Vagina (tissue), 2 donors: ENCODE measurements around the gene SETBP1.

Experiments used
- CTCF ChIP-seq, 3 experiments: fragments of 450-650 bp in 2 of 3; fragments of 200-600 bp in 1 of 3; sonication (generic) in 1 of 3; IDR thresholded peaks; one replicate each; pipeline ENCODE4 v1.5.1; 2017 to 2019; ENCODE audit warnings: antibody characterized with exemption in 3 of 3, mild to moderate bottlenecking in 2 of 3, moderate library complexity in 2 of 3
- POLR2A ChIP-seq, 2 donors: fragments of 450-650 bp; IDR thresholded peaks; one replicate each; pipeline ENCODE4 v1.6.1; 2017; ENCODE audit warnings: antibody characterized with exemption in 2 of 2, mild to moderate bottlenecking in 2 of 2, moderate library complexity in 2 of 2
- POLR2AphosphoS5 ChIP-seq, 2 donors: sonication (generic); formaldehyde crosslinking; IDR thresholded peaks; one replicate each; pipeline ENCODE4 v1.9.0; 2017; ENCODE audit warnings: antibody characterized with exemption in 2 of 2, mild to moderate bottlenecking in 2 of 2, low read depth in 1 of 2; ENCODE audit not compliant: insufficient read depth in 1 of 2

GRCh38 chr18:44741511-44741910, 60.8 kb downstream of the SETBP1 start:
- TF ChIP-seq CTCF (IDR thresholded peaks at IDR 0.05) (no peak), POLR2A (IDR thresholded peaks at IDR 0.05) (no peak), POLR2AphosphoS5 (IDR thresholded peaks at IDR 0.05; ENCODE audit: insufficient read depth in 1 of 2, low read depth in 1 of 2) (no peak)
